ENCODE data around the gene USH2A. TPM values are rescaled to one million over a fixed set of nuclear protein-coding genes. Genes with fewer than 3 reads are reported as not detected.

USH2A gene
- total and polyA plus RNA-seq, 11 donors: 0.03 to 4.7 (median 1.7) TPM

GRCh38 chr1:216248628-216249027 is 174.6 kb downstream of the USH2A start:
- Histone ChIP-seq H3K9me3 (no peaks in the 10 kb centered on the region), H3K27me3 (no peaks in the 10 kb centered on the region), H3K4me3 (no peak overlapping the region), H3K27ac (no peak overlapping the region), H3K4me1 (peaks cover 0 to 6% (median 0%) of the 10 kb centered on the region in 12 donors), H3K36me3 (no peaks in the 10 kb centered on the region)
- WGBS, 4 donors: 75 to 86% (median 80%) methylated on average over 3 of the region's 3 CpGs
- TF ChIP-seq, protein P1, sequence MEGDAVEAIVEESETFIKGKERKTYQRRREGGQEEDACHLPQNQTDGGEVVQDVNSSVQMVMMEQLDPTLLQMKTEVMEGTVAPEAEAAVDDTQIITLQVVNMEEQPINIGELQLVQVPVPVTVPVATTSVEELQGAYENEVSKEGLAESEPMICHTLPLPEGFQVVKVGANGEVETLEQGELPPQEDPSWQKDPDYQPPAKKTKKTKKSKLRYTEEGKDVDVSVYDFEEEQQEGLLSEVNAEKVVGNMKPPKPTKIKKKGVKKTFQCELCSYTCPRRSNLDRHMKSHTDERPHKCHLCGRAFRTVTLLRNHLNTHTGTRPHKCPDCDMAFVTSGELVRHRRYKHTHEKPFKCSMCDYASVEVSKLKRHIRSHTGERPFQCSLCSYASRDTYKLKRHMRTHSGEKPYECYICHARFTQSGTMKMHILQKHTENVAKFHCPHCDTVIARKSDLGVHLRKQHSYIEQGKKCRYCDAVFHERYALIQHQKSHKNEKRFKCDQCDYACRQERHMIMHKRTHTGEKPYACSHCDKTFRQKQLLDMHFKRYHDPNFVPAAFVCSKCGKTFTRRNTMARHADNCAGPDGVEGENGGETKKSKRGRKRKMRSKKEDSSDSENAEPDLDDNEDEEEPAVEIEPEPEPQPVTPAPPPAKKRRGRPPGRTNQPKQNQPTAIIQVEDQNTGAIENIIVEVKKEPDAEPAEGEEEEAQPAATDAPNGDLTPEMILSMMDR (IDR thresholded peaks at IDR 0.05): no peak
- no peak for TF ChIP-seq POLR2A (IDR thresholded peaks at IDR 0.05)
- intact Hi-C loops (cut with DNase I): no loop called here
- ATAC-seq: no peak
- no peak for DNase-seq

GRCh38 chr1:216247937-216248336 is 175.3 kb downstream of the USH2A start:
- H3K27ac ChIP-seq: no peak overlapping the region
- no peak for DNase-seq
- peaks cover 0 to 6% (median 0%) of the 10 kb centered on the region in 12 donors for H3K4me1 ChIP-seq
- no peaks in the 10 kb centered on the region for H3K27me3 ChIP-seq
- WGBS, 4 donors: 82 to 86% (median 86%) methylated on average over 1 of the region's 1 CpG
- intact Hi-C loops (cut with DNase I): no loop called here
- no peaks in the 10 kb centered on the region for H3K36me3 ChIP-seq
- no peak for ATAC-seq
- TF ChIP-seq, protein P1 (IDR thresholded peaks at IDR 0.05): no peak
- TF ChIP-seq POLR2A (IDR thresholded peaks at IDR 0.05): no peak
- no peaks in the 10 kb centered on the region for H3K9me3 ChIP-seq
- no peak overlapping the region for H3K4me3 ChIP-seq

- TF ChIP-seq, protein P1 (IDR thresholded peaks at IDR 0.05): no peak
- TF ChIP-seq POLR2A (IDR thresholded peaks at IDR 0.05): no peak
- Histone ChIP-seq H3K4me3 (no peak overlapping the region), H3K4me1 (peaks cover 0 to 6% (median 0%) of the 10 kb centered on the region in 12 donors), H3K27me3 (no peaks in the 10 kb centered on the region), H3K9me3 (no peaks in the 10 kb centered on the region), H3K27ac (no peak overlapping the region), H3K36me3 (no peaks in the 10 kb centered on the region)
- DNase-seq: no peak
- no peak for ATAC-seq
- intact Hi-C loops (cut with DNase I): no loop called here
- 66 to 79% (median 73%) methylated on average over 4 of the region's 4 CpGs for WGBS, 4 donors
Observed at GRCh38 chr1:216246577-216247203, 176.6 kb downstream of the USH2A start.

- no peaks in the 10 kb centered on the region for H3K9me3 ChIP-seq
- DNase-seq: no peak
- intact Hi-C loops (cut with DNase I): no loop called here
- no peaks in the 10 kb centered on the region for H3K4me1 ChIP-seq
- ATAC-seq: no peak
- H3K36me3 ChIP-seq: no peaks in the 10 kb centered on the region
- H3K27ac ChIP-seq: no peak overlapping the region
- no peaks in the 10 kb centered on the region for H3K27me3 ChIP-seq
- H3K4me3 ChIP-seq: no peak overlapping the region
- TF ChIP-seq, protein P1 (IDR thresholded peaks at IDR 0.05): no peak
- TF ChIP-seq POLR2A (IDR thresholded peaks at IDR 0.05): no peak
- WGBS, 4 donors: 69 to 80% (median 72%) methylated on average over 1 of the region's 1 CpG
Observed at GRCh38 chr1:216238844-216239243, 184.4 kb downstream of the USH2A start.
